Measurements from ENCODE around the gene IFFO2. TPM values are rescaled to one million over a fixed set of nuclear protein-coding genes. Genes with fewer than 3 reads are reported as not detected.

Gene IFFO2
- total RNA-seq, 1 donor from 2014 or later, result 39.6 TPM

- no peaks in the 10 kb centered on the region for H3K4me1 ChIP-seq (ENCODE audit: insufficient read depth, low read length)
- H3K79me2 ChIP-seq (ENCODE audit: insufficient read depth, low read length), result no peaks in the 10 kb centered on the region
- peaks cover 3% of the 10 kb centered on the region for H3K9me3 ChIP-seq (ENCODE audit: insufficient read depth, low read depth, low read length)
- H3K27ac Mint-ChIP-seq (ENCODE audit: unreplicated experiment), result no peak overlapping the region
- no peak overlapping the region for H3K4me3 ChIP-seq (ENCODE audit: insufficient read depth, low read depth, low read length)
- no peaks in the 10 kb centered on the region for H3K36me3 ChIP-seq (ENCODE audit: insufficient read depth, low read length)
- no peak overlapping the region for H3K9ac ChIP-seq (ENCODE audit: low read length)
- DNase-seq (ENCODE audit: low read depth) (no peak), FAIRE-seq (no peak)
- H4K20me1 ChIP-seq (ENCODE audit: insufficient read depth, low read length), result no peaks in the 10 kb centered on the region
- H3K4me2 ChIP-seq (ENCODE audit: low read length), result no peak overlapping the region
- H3K27me3 ChIP-seq (ENCODE audit: insufficient read depth, low read length), result no peaks in the 10 kb centered on the region
- peaks cover 5% of the 10 kb centered on the region for H3K9me3 Mint-ChIP-seq (ENCODE audit: unreplicated experiment)
- no peaks in the 10 kb centered on the region for H3K36me3 Mint-ChIP-seq (ENCODE audit: low read depth, unreplicated experiment)
- H3K27me3 Mint-ChIP-seq (ENCODE audit: low read depth, unreplicated experiment), result peaks cover 20% of the 10 kb centered on the region
- peaks cover 4% of the 10 kb centered on the region for H3K4me1 Mint-ChIP-seq (ENCODE audit: low read depth, unreplicated experiment)
- no peak for TF ChIP-seq CTCF (IDR thresholded peaks at IDR 0.05; ENCODE audit: insufficient read depth, low read depth, low read length)
- no peak overlapping the region for H3K27ac ChIP-seq (ENCODE audit: low read depth, low read length)
- no peak overlapping the region for H3K4me3 Mint-ChIP-seq (ENCODE audit: unreplicated experiment)
- H2AFZ ChIP-seq (ENCODE audit: low read depth, low read length), result no peak overlapping the region
These were observed 102.0 kb downstream of the IFFO2 start for GRCh38 chr1:18854331-18855025.

Small RNA genes lying within 50 kb of the gene (microRNA-seq; reads per million reads assigned to microRNA genes)
- not detected for gene MIR1290
- gene MIR4695, result not detected

Other genes starting within 250 kb of the IFFO2 start
- gene TAS1R2, start 97.0 kb downstream of the IFFO2 start, total RNA-seq, result not detected in 2 replicates
- 10.4 and 13.8 TPM in 2 replicates for gene ALDH4A1, start 54.1 kb downstream of the IFFO2 start, total RNA-seq

Measured in astrocyte (in vitro differentiated cells and primary cell).